Fibroblast of the aortic adventitia (primary cell): Measurements from ENCODE around the gene ID3. TPM values are rescaled to one million over a fixed set of nuclear protein-coding genes. Genes with fewer than 3 reads are reported as not detected.

ENCODE experiments used
- DNase-seq: peaks from one replicate; pipeline ENCODE4 v3.0.0-alpha.2; 2010; ENCODE audit warnings: low read depth
- H3K4me3 ChIP-seq: 2 replicates; pipeline ENCODE4 v1.5.1; 2011; ENCODE audit warnings: low read depth, mild to moderate bottlenecking, control low read depth, low read length, moderate library complexity
- total RNA-seq: library from RNA; depleted of rRNA; stranded (reverse); fragments of >200 nt; gene quantifications from 2 replicates; pipeline ENCODE4 v1.2.3, GENCODE V29; 2012; ENCODE audit warnings: low replicate concordance
- TF ChIP-seq, protein P1 (sequence below): IDR thresholded peaks from 2 replicates; pipeline ENCODE4 v1.5.1; 2011; ENCODE audit warnings: mild to moderate bottlenecking, low read length, control low read depth, inconsistent platforms; ENCODE audit not compliant: insufficient read depth

The ID3 gene
- total RNA-seq, 1 donor = 51.8 TPM

DNA sequence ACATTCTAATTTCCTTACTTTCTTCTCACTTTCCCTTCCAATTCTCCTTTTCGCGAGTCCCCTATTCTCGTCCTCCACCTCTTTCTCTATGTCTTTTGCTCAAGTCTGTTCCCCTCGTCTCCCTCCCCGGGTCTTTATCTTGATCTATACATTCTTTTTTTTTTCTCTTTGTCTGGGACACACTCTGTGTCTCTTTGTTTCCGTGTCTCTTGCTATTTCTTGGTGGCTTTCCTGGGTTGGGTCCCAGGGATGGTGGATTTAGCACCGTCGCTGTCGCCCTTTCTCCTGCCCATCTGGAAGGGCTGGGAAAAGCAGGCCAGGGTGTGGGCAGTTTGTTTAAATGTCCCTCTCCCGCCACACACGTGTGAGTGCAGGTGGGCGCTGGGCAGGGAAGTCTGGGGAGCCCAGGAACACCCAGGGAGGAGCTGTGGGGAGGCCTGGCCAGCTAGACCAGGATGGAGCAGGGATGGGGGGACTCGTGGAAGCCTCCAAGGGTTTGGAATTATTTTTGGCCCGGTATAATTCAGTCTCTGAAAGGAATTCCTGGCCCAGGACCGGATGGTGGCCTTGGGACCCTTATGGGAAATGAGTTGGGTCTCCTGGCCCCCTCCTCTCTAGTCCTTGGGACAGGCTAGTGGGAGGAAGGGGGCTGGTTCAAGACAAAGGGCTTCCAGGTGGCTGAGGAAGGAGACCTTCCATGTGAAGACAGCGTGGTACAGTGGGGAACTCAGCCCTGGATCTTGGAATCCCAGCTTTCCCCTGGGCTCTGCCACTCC, 9.5 kb upstream of the ID3 start:
- TF ChIP-seq, protein P1, sequence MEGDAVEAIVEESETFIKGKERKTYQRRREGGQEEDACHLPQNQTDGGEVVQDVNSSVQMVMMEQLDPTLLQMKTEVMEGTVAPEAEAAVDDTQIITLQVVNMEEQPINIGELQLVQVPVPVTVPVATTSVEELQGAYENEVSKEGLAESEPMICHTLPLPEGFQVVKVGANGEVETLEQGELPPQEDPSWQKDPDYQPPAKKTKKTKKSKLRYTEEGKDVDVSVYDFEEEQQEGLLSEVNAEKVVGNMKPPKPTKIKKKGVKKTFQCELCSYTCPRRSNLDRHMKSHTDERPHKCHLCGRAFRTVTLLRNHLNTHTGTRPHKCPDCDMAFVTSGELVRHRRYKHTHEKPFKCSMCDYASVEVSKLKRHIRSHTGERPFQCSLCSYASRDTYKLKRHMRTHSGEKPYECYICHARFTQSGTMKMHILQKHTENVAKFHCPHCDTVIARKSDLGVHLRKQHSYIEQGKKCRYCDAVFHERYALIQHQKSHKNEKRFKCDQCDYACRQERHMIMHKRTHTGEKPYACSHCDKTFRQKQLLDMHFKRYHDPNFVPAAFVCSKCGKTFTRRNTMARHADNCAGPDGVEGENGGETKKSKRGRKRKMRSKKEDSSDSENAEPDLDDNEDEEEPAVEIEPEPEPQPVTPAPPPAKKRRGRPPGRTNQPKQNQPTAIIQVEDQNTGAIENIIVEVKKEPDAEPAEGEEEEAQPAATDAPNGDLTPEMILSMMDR = no peak
- no peak for DNase-seq
- peak overlapping the region; percentile 59 for H3K4me3 ChIP-seq

DNA sequence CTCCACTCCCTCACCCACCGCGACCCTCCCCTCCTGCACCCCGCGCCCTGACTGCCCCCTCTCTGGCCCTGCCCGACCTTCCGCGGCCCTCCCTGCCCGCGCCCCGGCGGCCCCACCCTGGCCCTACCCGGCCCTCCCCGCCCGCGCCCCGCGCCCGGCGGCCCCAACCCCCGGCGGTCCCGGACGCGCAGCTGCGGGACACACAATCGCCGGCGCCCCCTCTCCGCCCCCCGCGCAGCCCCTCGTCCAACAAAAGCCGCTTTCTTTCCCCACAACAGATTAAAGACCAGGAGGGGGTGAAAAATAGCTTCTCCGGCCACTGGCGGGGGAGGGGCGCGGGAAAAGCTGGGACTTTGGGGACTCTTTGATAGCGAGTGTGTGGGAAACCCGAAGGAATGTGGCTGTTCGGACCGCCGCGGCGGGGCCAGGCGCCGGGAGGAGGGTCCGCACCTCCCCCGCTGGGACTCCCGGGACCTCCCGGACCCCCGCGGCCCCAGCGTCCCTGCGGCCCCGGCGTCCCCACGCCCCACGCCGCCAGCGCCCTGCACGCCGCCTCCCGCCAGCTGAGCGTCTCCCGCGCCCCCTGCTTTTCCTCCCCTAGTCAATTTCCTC, 8.8 kb upstream of the ID3 start:
- TF ChIP-seq, protein P1 = no peak
- no peak for DNase-seq
- peak overlapping the region; percentile 59 for H3K4me3 ChIP-seq

DNA sequence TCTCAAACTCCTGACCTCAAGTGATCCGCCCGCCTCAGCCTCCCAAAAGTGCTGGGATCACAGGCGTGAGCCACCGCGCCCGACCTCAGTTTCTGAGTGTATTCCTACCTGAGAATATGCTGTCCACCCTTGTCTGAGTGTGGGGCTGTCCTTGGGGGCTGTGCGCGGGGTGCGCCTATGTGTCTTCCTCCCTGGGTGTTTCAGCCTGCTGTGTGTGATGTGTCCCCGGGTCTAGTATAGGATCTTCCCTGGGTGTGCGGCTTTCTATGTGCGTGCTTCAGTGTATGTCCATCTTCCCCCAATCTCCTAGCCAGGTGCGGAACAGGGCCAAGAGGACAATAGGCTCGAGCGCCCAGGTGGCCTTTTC, 8.3 kb upstream of the ID3 start:
- DNase-seq = no peak
- H3K4me3 ChIP-seq = peak overlapping the region; percentile 59
- TF ChIP-seq, protein P1 = no peak

DNA sequence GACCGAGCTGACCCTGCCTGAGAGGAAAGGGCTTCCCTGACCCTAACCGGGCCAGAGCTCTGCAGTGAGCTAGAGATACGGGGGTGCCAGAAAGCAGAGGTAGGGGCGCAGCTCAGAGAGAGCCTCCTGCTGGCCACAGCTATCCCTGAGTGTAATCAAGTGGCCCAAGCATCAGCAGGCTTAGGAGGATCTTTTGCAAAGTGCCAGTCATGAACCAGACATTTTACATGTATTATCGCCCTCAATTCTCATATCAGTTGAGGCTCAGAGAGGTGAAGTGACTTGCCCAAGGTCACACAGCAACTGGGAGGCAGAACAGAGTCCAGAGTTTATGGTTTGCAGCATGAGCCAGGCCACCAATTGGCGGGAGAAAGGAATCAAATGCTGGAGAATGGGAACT, 7.0 kb upstream of the ID3 start:
- TF ChIP-seq, protein P1 = no peak
- no peak overlapping the region for H3K4me3 ChIP-seq
- DNase-seq = no peak

DNA sequence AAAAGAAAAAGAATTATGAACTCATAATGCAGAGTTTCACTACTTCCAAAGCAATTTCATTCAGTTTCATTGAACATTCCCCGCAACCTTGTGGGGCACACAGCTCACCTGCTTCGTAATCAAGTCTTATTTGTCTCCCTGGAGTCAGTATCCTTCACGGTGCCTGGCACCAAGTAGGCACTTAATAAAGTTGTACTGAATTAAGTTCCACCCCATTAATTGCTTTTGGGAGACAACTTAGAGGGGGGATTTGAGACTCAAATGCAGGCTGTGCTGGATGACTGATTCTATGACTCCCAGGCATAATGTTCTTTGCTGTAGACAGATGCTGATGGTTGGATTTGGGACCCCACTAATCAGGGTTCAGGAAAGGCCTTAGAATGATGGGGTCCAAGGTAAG, 6.5 kb upstream of the ID3 start:
- H3K4me3 ChIP-seq = no peak overlapping the region
- TF ChIP-seq, protein P1 = no peak
- no peak for DNase-seq

DNA sequence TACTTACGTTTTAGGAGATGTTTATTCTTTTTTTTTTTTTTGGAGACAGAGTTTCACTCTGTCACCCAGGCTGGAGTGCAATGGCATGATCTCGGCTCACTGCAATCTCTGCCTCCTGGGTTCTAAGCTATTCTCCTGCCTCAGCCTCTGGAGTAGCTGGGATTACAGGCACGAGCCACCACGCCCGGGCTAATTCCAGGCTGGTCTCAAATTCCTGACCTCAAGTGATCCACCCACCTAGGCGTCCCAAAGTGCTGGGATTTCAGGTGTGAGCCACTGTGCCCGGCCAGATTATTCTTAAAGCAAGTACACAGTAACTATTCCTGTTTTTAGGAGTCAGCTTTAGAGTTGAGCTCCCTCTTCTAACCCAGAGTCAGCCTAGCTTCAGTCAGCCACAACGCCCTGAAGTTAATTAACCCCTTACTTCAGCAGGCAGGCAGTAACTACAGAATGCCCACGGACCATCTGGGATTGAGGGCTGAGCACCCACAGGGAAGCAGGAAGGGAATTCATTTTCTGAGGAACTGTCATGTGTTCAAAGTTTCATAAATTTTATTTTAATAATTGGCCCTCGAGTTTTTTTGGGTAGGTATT, 5.3 kb upstream of the ID3 start:
- DNase-seq = no peak
- TF ChIP-seq, protein P1 = no peak
- no peak overlapping the region for H3K4me3 ChIP-seq
